Colonic mucosa (tissue), 4 donors: Measurements from ENCODE around the gene PAK3. TPM values are rescaled to one million over a fixed set of nuclear protein-coding genes. Genes with fewer than 3 reads are reported as not detected.

ENCODE experiments used
- DNase-seq: peaks from one replicate; pipeline ENCODE4 v3.0.0-alpha.2; 2020
- H3K27ac ChIP-seq: fragments of 200-600 bp; one replicate; pipeline ENCODE4 v1.8.0; 2021
- H3K27me3 ChIP-seq: fragments of 200-600 bp; one replicate; pipeline ENCODE4 v1.8.0; 2021
- H3K36me3 ChIP-seq: fragments of 200-600 bp; one replicate; pipeline ENCODE4 v1.8.0; 2021
- H3K4me1 ChIP-seq: fragments of 200-600 bp; one replicate; pipeline ENCODE4 v1.8.0; 2021; ENCODE audit warnings: mild to moderate bottlenecking
- H3K4me3 ChIP-seq: fragments of 200-600 bp; one replicate; pipeline ENCODE4 v1.8.0; 2021
- H3K9ac ChIP-seq, 2 donors: one replicate each; pipeline ENCODE4 v1.7.0; 2013; ENCODE audit warnings: control low read depth in 2 of 2, low read depth in 2 of 2, low read length in 2 of 2
- H3K9me3 ChIP-seq: fragments of 200-600 bp; one replicate; pipeline ENCODE4 v1.8.0; 2021
- intact Hi-C: fragments of 100-400 bp; cut with DNase I; formaldehyde crosslinking; loops from one replicate; pipeline ENCODE4 v1.14.1; 2022
- total RNA-seq, 2 donors: library from RNA; stranded (reverse); fragmentation: NEBNext Ultra II Directional in 1 of 2; extraction: Animal tissue kit (Norgen Biotek cat#: 25700) in 1 of 2; gene quantifications; one replicate each; pipeline ENCODE4 v1.2.1, GENCODE V29; 2021
- TF ChIP-seq, protein P1 (sequence below): fragments of 200-600 bp; IDR thresholded peaks from one replicate; pipeline ENCODE4 v1.8.0; 2022; ENCODE audit warnings: antibody characterized with exemption, mild to moderate bottlenecking
- donor health status: healthy.
- donor health status: DM: no; HTN: no; CAD: no.
- donor health status: DM: no; HTN: no; CAD: no.

Gene PAK3
- total RNA-seq, 2 donors from 2014 or later: 0.25 to 0.66 TPM

DNA sequence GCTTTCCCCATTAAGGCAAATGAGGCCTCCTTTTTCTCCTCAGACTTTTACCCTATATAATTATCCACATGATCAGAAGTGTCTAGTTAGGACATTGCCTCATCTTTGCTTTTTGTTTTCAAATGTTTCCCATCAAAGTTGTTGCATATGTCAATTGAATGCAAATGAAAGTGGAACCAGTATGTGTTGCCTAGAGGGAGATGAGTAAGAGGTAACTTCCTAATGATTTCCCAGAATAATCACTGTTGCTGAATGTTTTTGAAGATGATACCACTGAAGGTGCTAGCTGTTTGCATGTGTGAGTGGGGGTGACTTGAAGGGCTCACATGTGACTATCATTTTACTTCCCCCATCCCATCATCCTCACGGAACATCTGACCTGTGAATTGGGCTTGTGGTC is 33.9 kb downstream of the PAK3 start:
- H3K4me1 ChIP-seq: no peaks in the 10 kb centered on the region
- no peak for DNase-seq
- no peaks in the 10 kb centered on the region for H3K36me3 ChIP-seq
- TF ChIP-seq, protein P1, sequence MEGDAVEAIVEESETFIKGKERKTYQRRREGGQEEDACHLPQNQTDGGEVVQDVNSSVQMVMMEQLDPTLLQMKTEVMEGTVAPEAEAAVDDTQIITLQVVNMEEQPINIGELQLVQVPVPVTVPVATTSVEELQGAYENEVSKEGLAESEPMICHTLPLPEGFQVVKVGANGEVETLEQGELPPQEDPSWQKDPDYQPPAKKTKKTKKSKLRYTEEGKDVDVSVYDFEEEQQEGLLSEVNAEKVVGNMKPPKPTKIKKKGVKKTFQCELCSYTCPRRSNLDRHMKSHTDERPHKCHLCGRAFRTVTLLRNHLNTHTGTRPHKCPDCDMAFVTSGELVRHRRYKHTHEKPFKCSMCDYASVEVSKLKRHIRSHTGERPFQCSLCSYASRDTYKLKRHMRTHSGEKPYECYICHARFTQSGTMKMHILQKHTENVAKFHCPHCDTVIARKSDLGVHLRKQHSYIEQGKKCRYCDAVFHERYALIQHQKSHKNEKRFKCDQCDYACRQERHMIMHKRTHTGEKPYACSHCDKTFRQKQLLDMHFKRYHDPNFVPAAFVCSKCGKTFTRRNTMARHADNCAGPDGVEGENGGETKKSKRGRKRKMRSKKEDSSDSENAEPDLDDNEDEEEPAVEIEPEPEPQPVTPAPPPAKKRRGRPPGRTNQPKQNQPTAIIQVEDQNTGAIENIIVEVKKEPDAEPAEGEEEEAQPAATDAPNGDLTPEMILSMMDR: no peak
- H3K9ac ChIP-seq: no peak overlapping the region
- no peaks in the 10 kb centered on the region for H3K27me3 ChIP-seq
- H3K27ac ChIP-seq: no peak overlapping the region
- H3K4me3 ChIP-seq: no peak overlapping the region
- intact Hi-C loops: no loop called here
- H3K9me3 ChIP-seq: no peaks in the 10 kb centered on the region

DNA sequence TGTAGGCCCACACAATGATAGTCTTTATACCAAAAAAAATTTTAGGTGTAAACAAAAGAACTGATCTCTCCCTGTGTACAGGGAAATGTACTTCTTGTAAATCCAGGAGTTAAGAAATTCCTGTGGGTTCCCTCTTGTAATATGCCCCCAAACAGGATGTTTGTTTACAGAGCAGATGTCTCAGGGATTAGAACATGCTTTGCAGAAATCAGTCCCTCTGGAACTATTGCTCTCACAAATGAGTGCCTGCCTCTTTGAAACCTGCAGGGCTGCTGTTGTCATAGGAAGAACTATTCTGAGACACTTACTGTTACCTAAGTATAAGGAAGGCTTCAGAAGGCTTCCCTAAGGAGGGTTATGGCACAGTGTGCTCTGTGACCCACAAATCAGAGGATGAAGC is 35.6 kb downstream of the PAK3 start:
- H3K9me3 ChIP-seq: no peaks in the 10 kb centered on the region
- no peak for DNase-seq
- TF ChIP-seq, protein P1: no peak
- H3K9ac ChIP-seq: no peak overlapping the region
- no peak overlapping the region for H3K27ac ChIP-seq
- intact Hi-C loops: no loop called here
- no peaks in the 10 kb centered on the region for H3K36me3 ChIP-seq
- H3K4me3 ChIP-seq: no peak overlapping the region
- H3K27me3 ChIP-seq: no peaks in the 10 kb centered on the region
- H3K4me1 ChIP-seq: no peaks in the 10 kb centered on the region

DNA sequence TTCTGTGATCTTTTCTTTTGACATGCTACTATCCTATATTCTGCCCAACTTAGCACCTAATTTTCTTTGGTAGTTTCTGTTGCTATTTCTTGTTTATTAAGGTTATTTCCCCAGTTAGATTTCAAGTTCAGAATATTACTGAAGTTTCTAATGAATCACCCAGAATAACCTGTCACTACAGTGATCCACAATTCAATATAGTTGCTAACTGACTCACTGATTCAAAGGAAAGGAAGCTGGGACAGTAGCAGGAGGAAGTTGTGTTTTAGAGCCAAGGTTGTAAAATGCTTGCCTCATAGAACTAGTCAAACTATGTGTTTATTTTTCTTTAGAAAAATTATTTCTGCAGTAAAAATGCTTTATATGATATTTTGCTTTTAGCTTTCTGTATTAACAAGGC is 37.4 kb downstream of the PAK3 start:
- intact Hi-C loops: no loop called here
- Histone ChIP-seq H3K27ac (no peak overlapping the region), H3K9me3 (no peaks in the 10 kb centered on the region), H3K4me1 (no peaks in the 10 kb centered on the region), H3K27me3 (no peaks in the 10 kb centered on the region), H3K36me3 (no peaks in the 10 kb centered on the region), H3K4me3 (no peak overlapping the region), H3K9ac (no peak overlapping the region)
- DNase-seq: no peak
- TF ChIP-seq, protein P1: no peak

DNA sequence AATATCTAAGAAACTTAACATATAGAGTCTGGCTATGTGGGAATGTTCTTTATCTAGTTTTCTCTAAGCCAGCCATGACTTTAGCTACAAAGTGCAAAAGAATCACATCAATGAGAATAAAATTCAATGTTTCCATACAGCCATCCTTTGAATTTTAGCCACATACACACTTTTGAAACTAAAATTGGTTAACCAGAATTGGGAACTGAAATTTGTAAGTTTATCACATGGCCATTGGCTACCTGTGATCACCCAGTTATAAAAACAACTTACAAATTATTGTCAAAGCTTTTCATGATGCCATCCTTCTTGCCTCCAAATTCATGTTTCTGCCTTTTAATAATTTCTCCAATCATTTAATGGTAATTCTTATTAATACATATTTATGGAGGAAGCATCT is 49.9 kb downstream of the PAK3 start:
- Histone ChIP-seq H3K9me3 (no peaks in the 10 kb centered on the region), H3K9ac (no peak overlapping the region), H3K36me3 (no peaks in the 10 kb centered on the region), H3K4me1 (no peaks in the 10 kb centered on the region), H3K4me3 (no peak overlapping the region), H3K27ac (no peak overlapping the region), H3K27me3 (no peaks in the 10 kb centered on the region)
- DNase-seq: no peak
- TF ChIP-seq, protein P1: no peak
- intact Hi-C loops: no loop called here

DNA sequence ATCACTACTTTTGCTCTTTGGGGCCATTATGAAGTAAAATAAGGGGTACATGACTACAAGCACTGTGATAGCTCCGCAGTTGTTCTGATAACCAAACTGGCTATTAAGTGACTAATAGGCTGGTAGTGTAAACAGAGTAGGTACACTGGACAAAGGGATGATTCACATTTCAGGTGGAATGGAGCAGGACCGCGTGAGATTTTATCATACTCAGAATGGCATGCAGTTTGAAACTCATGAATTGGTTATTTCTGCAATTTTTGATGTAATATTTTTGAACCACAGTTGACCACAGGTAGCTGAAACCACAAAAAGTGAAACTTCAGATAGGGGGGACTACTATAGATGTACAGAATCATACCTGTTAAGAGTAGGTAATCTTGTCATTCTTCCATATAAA is 55.8 kb downstream of the PAK3 start:
- Histone ChIP-seq H3K4me1 (no peaks in the 10 kb centered on the region), H3K4me3 (no peak overlapping the region), H3K36me3 (no peaks in the 10 kb centered on the region), H3K9me3 (no peaks in the 10 kb centered on the region), H3K27me3 (no peaks in the 10 kb centered on the region), H3K9ac (no peak overlapping the region), H3K27ac (no peak overlapping the region)
- intact Hi-C loops: no loop called here
- DNase-seq: no peak
- TF ChIP-seq, protein P1: no peak

DNA sequence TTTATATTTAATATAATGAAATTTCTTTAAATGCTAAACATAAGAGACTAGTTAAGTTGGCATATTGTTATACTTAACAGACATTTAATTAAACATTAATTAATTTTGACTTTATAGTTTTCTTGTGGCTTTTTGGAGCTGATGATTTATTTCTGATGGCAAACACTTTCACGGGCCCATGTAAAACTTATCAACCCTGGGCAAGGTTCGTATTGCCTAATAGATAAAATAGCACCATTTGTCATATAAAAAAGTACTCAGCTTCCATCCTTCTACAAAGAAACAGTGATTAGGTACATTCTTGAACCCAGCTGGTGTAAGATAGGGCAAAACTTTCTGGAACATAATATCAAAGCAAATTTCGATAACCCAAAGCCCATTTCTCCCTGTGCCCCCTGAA is 63.2 kb downstream of the PAK3 start:
- Histone ChIP-seq H3K4me1 (no peaks in the 10 kb centered on the region), H3K4me3 (no peak overlapping the region), H3K9ac (no peak overlapping the region), H3K36me3 (no peaks in the 10 kb centered on the region), H3K27ac (no peak overlapping the region), H3K27me3 (peaks cover 3% of the 10 kb centered on the region), H3K9me3 (no peaks in the 10 kb centered on the region)
- intact Hi-C loops: no loop called here
- TF ChIP-seq, protein P1: no peak
- DNase-seq: no peak
